PC-9 (cell line): Measurements from ENCODE around the gene COA8.

Source experiments
- EZH2 ChIP-seq: fragments of 200-600 bp; sonication (generic); IDR thresholded peaks from 2 replicates; pipeline ENCODE4 v1.8.0; 2017; ENCODE audit warnings: antibody characterized with exemption, low read depth
- TF ChIP-seq, protein P1 (sequence below): fragments of 200-600 bp; sonication (generic); conservative IDR thresholded peaks from 2 replicates; pipeline ENCODE4 v1.6.1; 2017; ENCODE audit warnings: mixed run types, antibody characterized with exemption, mild to moderate bottlenecking, moderate library complexity

DNA sequence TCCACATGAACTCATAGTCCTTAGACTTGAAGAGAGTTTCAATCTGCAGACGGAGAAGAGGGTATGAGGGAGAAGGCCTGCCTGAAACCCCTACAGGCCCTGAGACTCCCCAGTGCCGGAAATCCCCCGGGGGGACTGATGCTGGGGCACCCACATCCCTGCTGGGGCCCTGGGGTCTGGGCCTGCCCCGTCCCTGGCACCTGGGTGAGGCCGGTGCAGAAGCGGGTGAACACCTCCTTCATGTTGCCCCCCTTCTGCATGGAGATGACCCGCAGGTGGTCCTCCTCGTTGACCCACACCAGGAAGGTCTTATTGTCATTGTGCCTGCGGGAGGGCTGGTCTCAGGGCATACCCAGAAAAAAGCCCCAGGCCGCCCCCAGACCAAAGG, 42.5 kb upstream of the COA8 start:
- TF ChIP-seq, protein P1, sequence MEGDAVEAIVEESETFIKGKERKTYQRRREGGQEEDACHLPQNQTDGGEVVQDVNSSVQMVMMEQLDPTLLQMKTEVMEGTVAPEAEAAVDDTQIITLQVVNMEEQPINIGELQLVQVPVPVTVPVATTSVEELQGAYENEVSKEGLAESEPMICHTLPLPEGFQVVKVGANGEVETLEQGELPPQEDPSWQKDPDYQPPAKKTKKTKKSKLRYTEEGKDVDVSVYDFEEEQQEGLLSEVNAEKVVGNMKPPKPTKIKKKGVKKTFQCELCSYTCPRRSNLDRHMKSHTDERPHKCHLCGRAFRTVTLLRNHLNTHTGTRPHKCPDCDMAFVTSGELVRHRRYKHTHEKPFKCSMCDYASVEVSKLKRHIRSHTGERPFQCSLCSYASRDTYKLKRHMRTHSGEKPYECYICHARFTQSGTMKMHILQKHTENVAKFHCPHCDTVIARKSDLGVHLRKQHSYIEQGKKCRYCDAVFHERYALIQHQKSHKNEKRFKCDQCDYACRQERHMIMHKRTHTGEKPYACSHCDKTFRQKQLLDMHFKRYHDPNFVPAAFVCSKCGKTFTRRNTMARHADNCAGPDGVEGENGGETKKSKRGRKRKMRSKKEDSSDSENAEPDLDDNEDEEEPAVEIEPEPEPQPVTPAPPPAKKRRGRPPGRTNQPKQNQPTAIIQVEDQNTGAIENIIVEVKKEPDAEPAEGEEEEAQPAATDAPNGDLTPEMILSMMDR = no peak
- no peak for TF ChIP-seq EZH2
